HG03039 (cell line): ENCODE measurements around the gene SUSD3.
"Not testable (repeated sequence)": the region's sequence is repeated elsewhere in the genome, so short reads cannot be mapped to it uniquely, and the experiment has no call there.

Source experiments
- ATAC-seq: cut with Tn5 transposase; IDR thresholded peaks from one replicate; pipeline ENCODE4 v1.9.1; 2021; ENCODE audit warnings: mild to moderate bottlenecking, moderate library complexity; ENCODE audit not compliant: unreplicated experiment

Gene SUSD3

GRCh38 chr9:93108291-93109041 is 50.0 kb downstream of the SUSD3 start:
- ATAC-seq, result no peak

- ATAC-seq, result no peak
Measured at GRCh38 chr9:93110311-93110855, 51.9 kb downstream of the SUSD3 start.

- ATAC-seq, result no peak
Measured at GRCh38 chr9:93111001-93111370, 52.5 kb downstream of the SUSD3 start.

GRCh38 chr9:93111371-93112115 is 53.0 kb downstream of the SUSD3 start:
- no peak for ATAC-seq

GRCh38 chr9:93112116-93112863 is 53.8 kb downstream of the SUSD3 start:
- ATAC-seq, result no peak

- ATAC-seq, result no peak
Measured at GRCh38 chr9:93112864-93113389, 54.4 kb downstream of the SUSD3 start.

- ATAC-seq, result no peak
Measured at GRCh38 chr9:93114169-93114983, 55.9 kb downstream of the SUSD3 start.

- no peak for ATAC-seq
Measured at GRCh38 chr9:93114984-93115335, 56.5 kb downstream of the SUSD3 start.

- ATAC-seq, result no peak
Measured at GRCh38 chr9:93115486-93116071, 57.1 kb downstream of the SUSD3 start.

GRCh38 chr9:93116072-93116961 is 57.8 kb downstream of the SUSD3 start:
- no peak for ATAC-seq

- ATAC-seq, result not testable (repeated sequence)
Measured at GRCh38 chr9:93117521-93117920, 59.0 kb downstream of the SUSD3 start.

- ATAC-seq, result no peak
Measured at GRCh38 chr9:93117924-93118862, 59.7 kb downstream of the SUSD3 start.

GRCh38 chr9:93118863-93119702 is 60.6 kb downstream of the SUSD3 start:
- ATAC-seq, result no peak

GRCh38 chr9:93119703-93119952 is 61.1 kb downstream of the SUSD3 start:
- ATAC-seq, result no peak

- peak; percentile 64 for ATAC-seq
Measured at GRCh38 chr9:93119953-93120845, 61.7 kb downstream of the SUSD3 start.

- no peak for ATAC-seq
Measured at GRCh38 chr9:93120846-93121315, 62.4 kb downstream of the SUSD3 start.
